Measurements from ENCODE around the gene C6orf118.

C6orf118 gene

GRCh38 chr6:165308926-165309731 lies at the start of gene C6orf118:
C6orf118 (minus strand) TSS chr6:165309605; CDS start chr6:165309586, 19 bp downstream.
- no peak for DNase-seq (ENCODE audit: low read depth in 1 of 2, low spot score in 1 of 2)

GRCh38 chr6:165345700-165346099 lies 36.3 kb upstream of the C6orf118 start:
- DNase-seq (ENCODE audit: low read depth in 1 of 2, low spot score in 1 of 2), result no peak

- no peak for DNase-seq (ENCODE audit: low read depth in 1 of 2, low spot score in 1 of 2)
Observed at GRCh38 chr6:165340532-165340931, 31.1 kb upstream of the C6orf118 start.

- no peak for DNase-seq (ENCODE audit: low read depth in 1 of 2, low spot score in 1 of 2)
Observed at GRCh38 chr6:165325609-165326008, 16.2 kb upstream of the C6orf118 start.

GRCh38 chr6:165321555-165322145 lies 12.2 kb upstream of the C6orf118 start:
- no peak for DNase-seq (ENCODE audit: low read depth in 1 of 2, low spot score in 1 of 2)

- no peak for DNase-seq (ENCODE audit: low read depth in 1 of 2, low spot score in 1 of 2)
Observed at GRCh38 chr6:165321150-165321549, 11.7 kb upstream of the C6orf118 start.

GRCh38 chr6:165317723-165318122 lies 8.3 kb upstream of the C6orf118 start:
- no peak for DNase-seq (ENCODE audit: low read depth in 1 of 2, low spot score in 1 of 2)

- DNase-seq (ENCODE audit: low read depth in 1 of 2, low spot score in 1 of 2), result no peak
Observed at GRCh38 chr6:165306955-165307354, 2.5 kb downstream of the C6orf118 start.

- DNase-seq (ENCODE audit: low read depth in 1 of 2, low spot score in 1 of 2), result no peak
Observed at GRCh38 chr6:165301372-165302246, 7.8 kb downstream of the C6orf118 start.

- no peak for DNase-seq (ENCODE audit: low read depth in 1 of 2, low spot score in 1 of 2)
Observed at GRCh38 chr6:165300422-165300936, 8.9 kb downstream of the C6orf118 start.

- no peak for DNase-seq (ENCODE audit: low read depth in 1 of 2, low spot score in 1 of 2)
Observed at GRCh38 chr6:165298875-165299274, 10.5 kb downstream of the C6orf118 start.

GRCh38 chr6:165298402-165298801 lies 11.0 kb downstream of the C6orf118 start:
- DNase-seq (ENCODE audit: low read depth in 1 of 2, low spot score in 1 of 2), result no peak

- no peak for DNase-seq (ENCODE audit: low read depth in 1 of 2, low spot score in 1 of 2)
Observed at GRCh38 chr6:165292657-165293056, 16.7 kb downstream of the C6orf118 start.

- no peak for DNase-seq (ENCODE audit: low read depth in 1 of 2, low spot score in 1 of 2)
Observed at GRCh38 chr6:165274611-165275010, 34.8 kb downstream of the C6orf118 start.

- DNase-seq (ENCODE audit: low read depth in 1 of 2, low spot score in 1 of 2), result no peak
Observed at GRCh38 chr6:165272585-165272984, 36.8 kb downstream of the C6orf118 start.

- no peak for DNase-seq (ENCODE audit: low read depth in 1 of 2, low spot score in 1 of 2)
Observed at GRCh38 chr6:165268987-165269386, 40.4 kb downstream of the C6orf118 start.

GRCh38 chr6:165266621-165267020 lies 42.8 kb downstream of the C6orf118 start:
- no peak for DNase-seq (ENCODE audit: low read depth in 1 of 2, low spot score in 1 of 2)

GRCh38 chr6:165266191-165266590 lies 43.2 kb downstream of the C6orf118 start:
- DNase-seq (ENCODE audit: low read depth in 1 of 2, low spot score in 1 of 2), result no peak

GRCh38 chr6:165260462-165260861 lies 48.9 kb downstream of the C6orf118 start:
- DNase-seq (ENCODE audit: low read depth in 1 of 2, low spot score in 1 of 2), result no peak

GRCh38 chr6:165249808-165250207 lies 59.6 kb downstream of the C6orf118 start:
- no peak for DNase-seq (ENCODE audit: low read depth in 1 of 2, low spot score in 1 of 2)

- DNase-seq (ENCODE audit: low read depth in 1 of 2, low spot score in 1 of 2), result no peak
Observed at GRCh38 chr6:165245701-165246100, 63.7 kb downstream of the C6orf118 start.
